Sciatic nerve (tissue), 2 donors: ENCODE measurements around the gene CCDC27. TPM values are rescaled to one million over a fixed set of nuclear protein-coding genes. Genes with fewer than 3 reads are reported as not detected.
"Not testable (repeated sequence)": the region's sequence is repeated elsewhere in the genome, so short reads cannot be mapped to it uniquely, and the experiment has no call there.

Experiments
- ATAC-seq: fragments of 200-7000 bp; cut with Tn5 transposase; one replicate; pipeline ENCODE4 v1.9.1; 2020; ENCODE audit warnings: mild to moderate bottlenecking, moderate library complexity
- DNase-seq: peaks from one replicate; pipeline ENCODE4 v3.0.0-alpha.2; 2020; ENCODE audit warnings: low spot score
- intact Hi-C: fragments of 100-400 bp; cut with DNase I; formaldehyde crosslinking; loops from one replicate; pipeline ENCODE4 v1.14.2; 2022
- total RNA-seq: library from RNA; stranded (reverse); fragmentation: NEBNext Ultra II Directional; extraction: Animal tissue kit (Norgen Biotek cat#: 25700); gene quantifications from one replicate; pipeline ENCODE4 v1.2.1, GENCODE V29; 2021
- donor health status: DM: no; HTN: no; CAD: no.
- donor health status: DM: no; HTN: no; CAD: no.

The CCDC27 gene
- total RNA-seq, 1 donor from 2014 or later: not detected

DNA sequence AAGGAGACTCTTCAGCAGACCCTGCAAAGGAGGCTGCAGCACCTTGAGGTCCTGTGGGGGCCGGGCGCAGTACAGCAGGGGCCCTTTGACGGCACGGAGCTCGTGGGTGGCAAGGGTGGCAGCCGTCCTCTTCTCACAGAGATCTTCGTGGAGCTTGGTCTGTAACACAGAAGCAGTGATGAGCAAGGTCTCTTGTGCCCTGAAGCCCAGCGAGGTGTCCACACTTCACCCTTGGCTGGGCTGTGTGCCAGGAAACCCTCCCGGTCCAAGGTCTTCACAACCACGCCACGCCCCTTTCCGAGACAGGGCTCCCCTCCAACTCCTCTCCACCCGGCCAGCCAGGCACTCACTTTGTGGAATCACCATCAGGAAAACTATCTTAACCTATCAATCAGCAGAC is 32.8 kb downstream of the CCDC27 start:
- ATAC-seq (no peak), DNase-seq (no peak)
- intact Hi-C loops: no loop called here

- ATAC-seq: no peak
- intact Hi-C loops: no loop called here
These were observed 33.4 kb downstream of the CCDC27 start for GRCh38 chr1:3785456-3786157.

DNA sequence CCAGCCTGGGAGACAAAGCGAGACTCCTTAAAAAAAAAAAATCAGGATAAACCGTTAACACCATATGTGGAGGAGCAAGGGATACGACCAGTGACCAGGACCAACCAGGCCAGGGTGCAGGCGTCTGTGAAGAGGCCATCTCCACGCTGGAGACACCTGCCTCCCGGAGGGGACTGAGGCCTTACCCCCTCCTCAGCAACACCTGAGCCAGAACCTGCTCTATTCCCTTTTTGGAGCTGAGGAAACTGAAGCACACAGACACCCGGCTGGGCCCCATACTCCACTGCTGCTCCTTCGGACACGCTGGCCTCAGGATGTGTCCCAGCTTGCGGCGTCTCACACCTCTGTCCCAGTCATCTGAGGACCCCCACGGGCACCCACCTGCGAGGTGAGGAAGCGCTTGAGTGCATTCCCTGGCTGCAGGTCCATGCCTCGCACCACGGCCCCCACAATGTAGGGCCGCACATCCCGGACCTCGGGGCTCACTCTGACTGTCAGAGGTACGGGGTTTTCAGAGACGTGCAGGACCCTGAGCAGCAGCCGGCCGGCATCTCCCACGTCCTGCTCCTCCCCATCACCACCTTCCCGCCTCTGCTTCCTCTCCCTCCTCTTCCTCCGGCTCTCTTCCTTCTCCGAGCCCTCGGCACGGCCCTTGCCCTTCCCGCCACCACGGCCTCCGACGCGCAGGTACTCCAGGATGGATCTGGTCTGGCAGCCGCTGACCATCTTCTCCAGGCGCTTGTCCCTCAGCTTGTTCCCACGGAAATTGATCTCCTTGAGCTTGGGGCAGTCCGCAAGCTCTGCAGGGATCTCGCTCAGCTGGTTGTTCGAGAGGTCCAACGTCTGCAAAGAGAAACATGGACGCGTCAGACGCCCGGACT is 34.5 kb downstream of the CCDC27 start:
- intact Hi-C loops: no loop called here
- ATAC-seq (no peak), DNase-seq (no peak)

More at GRCh38 chr1:3785456-3786157, 33.4 kb downstream of the CCDC27 start:
- no peak for DNase-seq

DNA sequence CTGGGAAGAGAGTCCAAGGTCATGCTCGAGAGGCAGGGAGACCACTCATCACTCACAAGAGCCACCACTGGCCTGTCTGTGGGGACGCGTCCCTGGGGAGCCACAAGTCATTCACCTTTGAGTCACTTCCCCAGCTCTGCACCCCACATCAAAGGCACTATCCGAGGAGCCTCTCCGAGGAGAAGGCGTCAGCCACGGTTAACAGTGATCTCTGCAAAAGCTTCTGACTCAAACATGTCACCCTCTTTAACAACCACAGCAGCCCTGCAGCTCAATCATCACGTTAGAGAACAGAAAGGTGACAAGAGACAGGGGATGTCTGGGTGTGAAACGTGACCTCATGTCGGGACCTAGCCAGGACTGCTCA is 35.1 kb downstream of the CCDC27 start:
- intact Hi-C loops: no loop called here
- DNase-seq: no peak
- no peak for ATAC-seq

DNA sequence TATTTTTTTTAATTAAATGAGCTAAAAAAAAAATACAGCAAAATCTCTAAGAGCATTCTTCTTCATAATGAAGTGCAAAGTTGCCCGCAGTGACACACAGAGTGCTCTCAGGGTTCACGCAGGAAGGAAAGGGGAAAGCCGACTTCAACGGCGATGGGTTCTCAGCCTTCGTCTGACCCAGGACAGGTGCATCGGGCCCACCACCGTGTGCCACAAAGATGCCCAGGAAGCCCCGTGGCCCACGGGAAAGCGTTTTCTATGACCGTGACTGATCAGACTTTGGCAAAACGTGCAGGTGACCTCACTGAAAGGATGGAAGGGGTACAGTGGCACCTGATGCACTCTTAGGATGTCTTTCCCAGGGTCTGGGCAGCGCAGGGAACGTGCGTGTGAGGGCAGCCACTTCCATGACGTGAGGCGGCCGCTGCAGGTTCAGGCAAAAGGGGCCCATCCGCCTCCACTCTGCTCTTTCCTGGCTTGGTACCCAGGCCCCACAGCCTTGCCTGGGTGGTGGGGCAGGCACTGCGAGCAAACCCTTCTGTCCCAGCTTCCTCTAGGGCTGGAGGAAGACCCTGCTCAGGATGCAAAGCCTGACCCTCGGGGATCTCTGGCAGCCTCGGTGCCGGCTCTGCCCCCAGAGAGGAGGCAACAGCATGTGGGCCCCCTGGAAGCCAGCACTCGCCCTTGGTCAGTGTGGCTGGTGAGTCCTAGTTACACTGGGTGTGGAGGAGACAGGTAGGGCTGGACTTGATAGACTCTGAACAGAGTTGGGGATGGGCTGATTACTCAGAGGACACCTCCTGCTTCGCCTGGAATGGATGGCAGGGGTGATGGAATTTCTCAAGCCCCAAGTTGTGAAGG is 35.7 kb downstream of the CCDC27 start:
- ATAC-seq (no peak), DNase-seq (no peak)
- intact Hi-C loops: no loop called here

GRCh38 chr1:3788756-3789420 is 36.6 kb downstream of the CCDC27 start:
- intact Hi-C loops: no loop called here
- ATAC-seq: no peak
- no peak for DNase-seq

DNA sequence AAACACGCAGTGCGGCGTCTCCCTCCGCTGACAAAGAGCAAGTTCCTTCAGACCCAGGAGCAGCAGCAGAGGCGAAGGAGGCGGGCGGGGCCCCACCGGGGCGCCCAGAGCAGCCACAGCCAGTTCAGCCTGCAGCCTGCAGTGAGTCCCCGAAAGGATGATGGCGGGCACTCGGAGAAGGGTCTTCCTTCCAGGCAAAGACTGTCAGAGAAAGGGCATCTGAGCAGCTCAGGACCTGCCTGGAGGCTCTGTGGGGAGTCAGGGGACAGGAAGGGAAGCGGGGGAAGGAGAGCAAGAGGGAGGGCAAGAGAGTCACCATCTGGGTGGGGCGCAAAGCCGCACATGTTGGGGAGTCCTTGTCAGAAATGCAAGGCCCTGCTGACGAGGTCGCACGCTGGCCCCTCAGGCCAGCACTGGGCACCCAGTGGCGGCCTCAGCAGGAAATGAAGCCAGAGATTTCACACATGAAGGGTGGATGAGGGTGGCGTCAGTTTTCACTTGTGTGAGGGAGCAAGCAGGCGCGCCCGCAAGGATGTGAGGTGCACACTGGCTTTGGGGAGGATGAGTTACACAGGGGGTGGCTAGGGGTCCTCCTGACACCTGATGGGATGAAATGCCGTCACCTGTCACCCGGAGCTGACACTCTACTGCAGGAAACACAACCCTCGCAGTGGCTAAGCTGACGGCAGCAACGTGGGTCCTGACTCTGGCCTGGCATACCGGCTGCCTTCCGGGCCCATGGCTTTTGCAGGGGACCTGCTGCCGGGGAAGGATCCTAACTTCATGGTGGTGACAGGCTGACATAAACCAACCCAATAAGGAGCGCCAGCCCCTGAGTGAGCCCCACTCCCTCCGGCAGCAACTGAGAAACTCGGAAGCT is 37.4 kb downstream of the CCDC27 start:
- intact Hi-C loops: no loop called here
- DNase-seq: no peak
- ATAC-seq: no peak

DNA sequence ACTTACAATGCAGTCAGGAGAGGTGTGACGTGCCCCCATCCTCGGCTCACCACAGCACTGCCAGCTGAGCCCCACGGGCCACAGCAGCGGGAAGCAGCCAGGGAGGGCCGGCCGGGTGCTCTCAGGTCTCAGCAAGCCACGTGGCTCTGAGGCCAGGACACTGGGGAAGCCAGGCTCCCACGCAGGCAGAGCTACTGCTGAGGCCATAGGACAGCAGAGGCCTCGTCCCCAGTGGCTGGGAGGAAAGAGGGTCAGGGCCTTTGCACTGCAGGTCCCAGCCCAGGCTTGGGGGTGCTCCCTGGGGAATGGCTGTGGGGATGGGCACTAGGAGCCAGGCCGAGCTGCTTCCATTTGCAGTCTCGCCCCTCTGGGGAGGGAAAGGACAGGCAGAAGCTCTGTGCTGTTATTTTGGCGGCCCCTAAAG is 38.3 kb downstream of the CCDC27 start:
- intact Hi-C loops: no loop called here
- ATAC-seq: peak; percentile 44
- no peak for DNase-seq

DNA sequence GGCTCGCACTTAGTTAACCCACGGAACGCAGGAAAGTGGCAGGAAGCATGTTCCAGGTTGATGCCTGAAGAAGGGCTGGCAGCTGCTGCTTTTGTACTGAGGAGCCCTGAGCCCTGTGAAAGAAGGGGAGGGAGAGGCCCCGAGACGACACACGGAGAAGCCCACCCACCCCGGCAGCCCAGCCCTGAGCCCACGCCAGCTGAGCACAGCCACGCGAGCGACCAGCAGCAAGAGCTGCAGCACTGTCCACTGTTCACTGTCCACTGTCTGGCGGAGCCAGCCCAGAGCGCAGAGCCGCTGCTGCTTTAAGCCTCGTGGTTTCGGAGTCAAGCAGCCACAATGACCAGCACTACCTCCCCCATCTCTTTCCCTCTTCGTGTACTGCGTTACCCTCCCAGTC is 38.7 kb downstream of the CCDC27 start:
- intact Hi-C loops: no loop called here
- DNase-seq: no peak
- no peak for ATAC-seq

GRCh38 chr1:3795453-3796214 is 43.4 kb downstream of the CCDC27 start:
- intact Hi-C loops: no loop called here
- DNase-seq: no peak
- no peak for ATAC-seq

DNA sequence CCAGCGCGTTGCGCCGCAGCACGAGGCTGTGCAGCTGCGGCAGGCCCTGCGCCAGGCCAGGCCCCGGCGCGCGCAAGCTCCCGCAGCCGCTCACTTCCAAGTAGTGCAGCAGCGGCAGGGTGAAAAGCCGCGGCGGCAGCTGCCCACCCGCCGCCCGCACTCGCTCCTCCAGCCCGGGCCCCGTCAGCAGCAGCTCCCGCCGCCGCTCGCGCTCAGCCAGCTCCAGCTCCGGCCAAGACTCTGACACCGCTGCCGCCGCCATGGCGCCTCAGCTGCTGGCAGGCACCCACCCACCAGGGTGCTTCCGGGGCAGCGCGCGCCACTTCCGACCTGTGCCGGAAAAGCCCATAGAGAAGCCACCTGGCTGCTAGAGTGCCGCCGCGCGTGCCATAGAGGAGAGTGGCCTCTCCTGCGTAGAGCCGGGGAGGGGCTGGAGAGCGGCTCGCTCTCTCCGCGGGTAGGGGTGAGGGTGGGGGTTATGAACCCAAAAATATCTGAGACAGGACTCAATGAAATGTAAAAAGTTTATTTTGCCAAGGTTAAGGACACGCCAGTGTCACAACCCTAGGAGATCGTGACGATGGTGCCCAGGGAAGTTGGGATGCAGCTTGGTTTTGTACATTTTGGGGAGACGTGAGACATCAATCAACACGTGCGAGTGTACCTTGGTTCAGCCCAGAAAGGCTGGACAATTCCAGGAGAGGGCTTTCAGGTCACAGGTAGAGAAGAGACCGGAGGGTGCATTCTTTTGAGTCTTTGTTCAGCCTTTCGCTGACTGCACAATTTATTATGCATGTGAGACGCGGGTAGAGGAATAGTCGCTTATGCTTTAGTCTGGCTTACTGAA is 44.2 kb downstream of the CCDC27 start, which contains the start of gene LRRC47:
Gene LRRC47 (minus strand): TSS at position 284 of the 847 bp plus-strand sequence. CDS start 22 bp downstream, at position 262.
- ATAC-seq: peak; percentile 100
- intact Hi-C loops: no loop called here
- peak; percentile 96 for DNase-seq

DNA sequence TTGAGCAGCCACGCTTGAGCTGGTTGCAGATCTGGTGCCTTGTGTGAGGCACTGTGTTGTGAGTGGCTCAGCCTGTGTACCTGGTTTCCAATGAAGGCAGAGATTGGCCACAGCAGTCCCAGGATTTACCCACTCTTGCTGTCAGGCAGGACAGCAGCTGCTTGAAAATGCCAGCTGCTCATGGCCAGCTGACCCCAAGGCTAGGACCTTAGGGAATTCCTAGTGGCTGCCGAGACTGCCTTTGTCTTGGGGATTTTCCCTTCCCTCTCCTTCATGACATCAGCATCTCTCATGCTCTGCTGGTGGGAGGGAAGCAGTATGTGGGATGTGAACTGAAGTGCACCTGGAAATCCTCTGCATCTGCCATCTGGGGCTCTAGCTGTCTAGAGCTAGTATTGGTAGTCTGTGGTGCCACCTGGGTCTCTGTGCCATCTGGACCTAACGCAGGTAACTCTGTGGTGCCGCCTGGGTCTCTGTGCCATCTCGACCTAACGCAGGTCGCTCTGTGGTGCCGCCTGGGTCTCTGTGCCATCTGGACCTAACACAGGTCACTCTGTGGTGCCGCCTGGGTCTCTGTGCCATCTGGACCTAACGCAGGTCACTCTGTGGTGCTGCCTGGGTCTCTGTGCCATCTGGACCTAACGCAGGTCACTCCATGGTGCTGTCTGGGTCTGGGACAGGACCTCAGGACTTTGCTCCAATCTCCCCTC is 47.9 kb downstream of the CCDC27 start:
- ATAC-seq: no peak
- intact Hi-C loops: no loop called here
- no peak for DNase-seq

- intact Hi-C loops, ATAC-seq, DNase-seq: not testable (repeated sequence)
These were observed 48.5 kb downstream of the CCDC27 start for GRCh38 chr1:3800795-3801194.

DNA sequence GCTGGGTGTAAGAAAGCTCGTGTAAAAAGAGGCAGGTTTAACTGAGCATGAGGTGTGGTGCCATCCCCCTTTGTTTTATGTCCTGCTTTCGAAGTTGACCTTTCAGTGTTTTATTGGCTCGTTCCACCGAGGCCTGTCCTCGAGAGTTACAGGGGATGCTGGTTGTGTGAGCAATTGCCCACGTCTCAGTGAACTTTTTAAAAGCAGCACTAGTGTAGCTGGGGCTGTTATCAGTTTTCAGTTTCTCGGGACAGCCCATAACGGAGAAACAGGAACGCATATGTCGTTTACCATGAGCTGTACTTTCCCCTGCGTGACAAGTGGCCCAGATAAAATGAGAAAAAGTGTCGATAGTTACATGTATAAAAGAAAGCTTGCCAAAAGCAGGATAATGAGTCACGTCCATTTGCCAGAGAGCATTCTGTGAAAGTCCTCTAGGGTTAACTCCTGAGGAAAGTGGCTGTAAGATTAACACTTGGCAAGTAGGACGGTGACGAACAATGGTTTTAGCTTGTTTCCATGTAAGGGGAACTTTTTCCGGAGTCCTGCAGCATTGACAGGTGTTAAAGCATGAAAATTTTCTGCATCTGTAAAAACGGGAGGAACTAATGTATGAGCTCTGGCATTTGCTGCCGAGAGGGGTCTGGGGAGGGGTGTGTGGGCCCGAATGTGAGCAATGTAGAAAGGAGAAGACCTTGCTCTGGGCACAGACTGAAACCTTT is 51.8 kb downstream of the CCDC27 start:
- DNase-seq (no peak), ATAC-seq (no peak)
- intact Hi-C loops: no loop called here

GRCh38 chr1:3804627-3804944 is 52.3 kb downstream of the CCDC27 start:
- intact Hi-C loops, DNase-seq: not testable (repeated sequence)

More at GRCh38 chr1:3804627-3804944, 52.3 kb downstream of the CCDC27 start:
- ATAC-seq: not testable (repeated sequence)
